BE2C (cell line): ENCODE measurements around the gene SMARCA2.
A peak's percentile ranks its signal among the peaks of the same experiment; 100 is the strongest.

ENCODE experiments used
- DNase-seq: peaks from one replicate; pipeline ENCODE4 v3.0.0-alpha.2; 2020
- H3K27me3 ChIP-seq: fragments of 250-450 bp; sonication (Bioruptor Pico); 2 replicates; pipeline ENCODE4 v1.5.1; 2020; ENCODE audit warnings: mild to moderate bottlenecking
- H3K36me3 ChIP-seq: fragments of 250-450 bp; sonication (Bioruptor Pico); 2 replicates; pipeline ENCODE4 v1.5.1; 2020; ENCODE audit warnings: mild to moderate bottlenecking
- H3K4me1 ChIP-seq: fragments of 250-450 bp; sonication (Bioruptor Pico); 2 replicates; pipeline ENCODE4 v1.5.1; 2020
- H3K4me3 ChIP-seq: 2 replicates; pipeline ENCODE4 v1.5.1; 2011; ENCODE audit warnings: low read depth, low read length
- H3K9me3 ChIP-seq: fragments of 250-450 bp; sonication (Bioruptor Pico); 2 replicates; pipeline ENCODE4 v1.5.1; 2020
- CTCF ChIP-seq: IDR thresholded peaks from 2 replicates; pipeline ENCODE4 v1.5.1; 2012; ENCODE audit warnings: mild to moderate bottlenecking, low read depth, low read length

The SMARCA2 gene

GRCh38 chr9:2235623-2236022, 220.5 kb downstream of the SMARCA2 start:
- no peak for DNase-seq
- H3K27me3 ChIP-seq: no peaks in the 10 kb centered on the region
- no peak overlapping the region for H3K4me3 ChIP-seq
- H3K4me1 ChIP-seq: peaks cover 6% of the 10 kb centered on the region; the same call in 1 of the 2 replicates
- no peaks in the 10 kb centered on the region for H3K9me3 ChIP-seq
- no peak for TF ChIP-seq CTCF
- no peaks in the 10 kb centered on the region for H3K36me3 ChIP-seq

- no peak for DNase-seq
- H3K9me3 ChIP-seq: no peaks in the 10 kb centered on the region
- peaks cover 6% of the 10 kb centered on the region; the same call in 1 of the 2 replicates for H3K4me1 ChIP-seq
- TF ChIP-seq CTCF: no peak
- no peaks in the 10 kb centered on the region for H3K27me3 ChIP-seq
- no peak overlapping the region for H3K4me3 ChIP-seq
- no peaks in the 10 kb centered on the region for H3K36me3 ChIP-seq
These were observed 221.7 kb downstream of the SMARCA2 start for GRCh38 chr9:2236850-2237249.

DNA sequence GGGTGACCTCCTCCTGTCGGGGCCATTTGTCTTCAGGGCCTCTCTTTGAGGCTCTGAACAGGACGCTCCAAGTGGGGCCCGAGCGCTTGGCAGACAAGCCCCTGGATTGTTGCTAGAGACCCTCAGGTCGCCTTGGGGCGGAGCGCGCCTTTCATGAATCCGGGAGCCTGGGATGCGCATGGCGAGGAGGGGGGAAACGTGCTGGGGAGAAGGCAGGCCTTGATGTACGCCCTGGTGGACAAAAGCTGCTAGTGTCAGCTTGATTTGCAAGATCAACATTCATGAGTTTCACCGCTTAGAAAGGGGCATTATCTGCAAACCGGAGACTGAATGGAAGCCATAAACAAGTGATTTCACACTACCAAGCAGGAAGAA, 226.3 kb downstream of the SMARCA2 start:
- DNase-seq: peak; percentile 13
- Histone ChIP-seq H3K9me3 (no peaks in the 10 kb centered on the region), H3K4me1 (no peaks in the 10 kb centered on the region), H3K4me3 (peak overlapping the region; percentile 76), H3K27me3 (no peaks in the 10 kb centered on the region), H3K36me3 (no peaks in the 10 kb centered on the region)
- peak; percentile 27; the same call in 1 of the 2 replicates for TF ChIP-seq CTCF

DNA sequence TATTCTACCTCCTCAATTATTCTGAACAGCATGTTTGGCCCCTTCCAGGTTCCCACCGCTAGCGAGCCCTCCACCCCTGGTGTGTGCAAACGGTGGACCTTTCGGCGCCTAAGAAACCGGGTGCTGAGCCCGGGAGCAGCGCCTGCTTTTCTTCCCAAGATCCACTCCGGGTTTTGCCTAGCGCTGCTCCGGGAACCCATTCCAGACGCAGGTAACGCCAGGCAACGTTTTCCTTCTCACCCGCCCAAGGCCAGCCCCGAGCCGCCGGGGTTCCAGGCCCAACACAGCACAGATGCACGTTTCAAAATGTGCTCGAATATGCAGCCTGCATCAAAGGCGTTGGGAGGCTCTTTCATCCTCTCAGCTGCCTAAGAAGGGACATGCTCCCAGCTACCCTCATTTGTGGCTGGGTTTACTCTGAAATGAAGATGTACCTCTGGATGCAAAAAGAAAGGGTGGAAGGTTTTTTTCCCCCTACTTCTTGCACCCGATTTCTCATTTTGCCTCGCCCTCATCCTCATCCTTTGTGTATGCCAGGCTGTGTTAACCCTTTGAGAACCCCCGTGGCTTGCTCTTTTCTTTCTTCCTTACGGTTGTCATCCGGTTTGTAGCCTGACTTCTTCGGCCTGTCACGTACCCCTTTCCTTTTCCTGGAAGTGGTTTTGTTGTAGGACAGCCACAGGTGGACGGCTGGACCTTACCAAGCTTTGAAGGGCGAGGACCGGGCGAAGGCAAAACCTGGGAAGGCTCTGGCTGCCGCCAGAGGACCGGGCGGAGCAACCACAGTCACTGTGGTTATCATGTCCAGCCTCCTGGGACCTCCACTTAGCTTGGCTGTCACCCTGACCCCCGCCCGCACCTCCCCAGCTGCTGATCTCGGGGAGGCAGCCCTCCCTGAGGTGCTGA, 226.9 kb downstream of the SMARCA2 start:
- Histone ChIP-seq H3K4me1 (no peaks in the 10 kb centered on the region), H3K27me3 (no peaks in the 10 kb centered on the region), H3K9me3 (no peaks in the 10 kb centered on the region), H3K4me3 (peak overlapping the region; percentile 76), H3K36me3 (no peaks in the 10 kb centered on the region)
- peak; percentile 76 for DNase-seq
- 0 out of 2 replicates have a peak, but pooled peaks have one; percentile 2 for TF ChIP-seq CTCF

DNA sequence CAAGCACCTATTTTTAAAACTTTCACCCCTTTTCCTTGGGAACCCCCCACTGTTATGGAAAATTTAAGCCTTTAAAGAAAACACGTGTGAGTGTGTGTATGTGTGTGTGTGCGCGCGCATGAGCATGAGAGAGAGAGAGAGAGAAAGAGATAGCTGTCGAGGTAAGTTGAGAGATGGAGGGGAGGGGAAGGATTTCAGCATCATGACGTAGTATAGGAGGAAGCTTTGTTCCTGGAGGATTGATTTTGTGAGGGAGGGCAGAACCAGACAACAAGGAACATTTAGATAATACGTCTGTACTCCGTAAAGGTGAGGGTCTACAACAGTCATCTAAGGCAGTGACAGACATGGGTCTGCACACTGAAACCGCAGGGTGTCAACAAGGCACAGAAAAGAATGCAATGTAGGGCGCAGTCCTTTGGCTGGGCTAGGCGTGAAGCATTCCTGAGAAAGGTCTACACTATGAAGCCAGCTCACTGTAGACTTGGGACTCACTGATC, 227.7 kb downstream of the SMARCA2 start:
- no peaks in the 10 kb centered on the region for H3K36me3 ChIP-seq
- H3K9me3 ChIP-seq: no peaks in the 10 kb centered on the region
- no peaks in the 10 kb centered on the region for H3K27me3 ChIP-seq
- H3K4me1 ChIP-seq: no peaks in the 10 kb centered on the region
- no peak for DNase-seq
- TF ChIP-seq CTCF: no peak
- H3K4me3 ChIP-seq: peak overlapping the region; percentile 76
